ENCODE measurements around the gene EDN2.
A peak's percentile ranks its signal among the peaks of the same experiment; 100 is the strongest.

The EDN2 gene

DNA sequence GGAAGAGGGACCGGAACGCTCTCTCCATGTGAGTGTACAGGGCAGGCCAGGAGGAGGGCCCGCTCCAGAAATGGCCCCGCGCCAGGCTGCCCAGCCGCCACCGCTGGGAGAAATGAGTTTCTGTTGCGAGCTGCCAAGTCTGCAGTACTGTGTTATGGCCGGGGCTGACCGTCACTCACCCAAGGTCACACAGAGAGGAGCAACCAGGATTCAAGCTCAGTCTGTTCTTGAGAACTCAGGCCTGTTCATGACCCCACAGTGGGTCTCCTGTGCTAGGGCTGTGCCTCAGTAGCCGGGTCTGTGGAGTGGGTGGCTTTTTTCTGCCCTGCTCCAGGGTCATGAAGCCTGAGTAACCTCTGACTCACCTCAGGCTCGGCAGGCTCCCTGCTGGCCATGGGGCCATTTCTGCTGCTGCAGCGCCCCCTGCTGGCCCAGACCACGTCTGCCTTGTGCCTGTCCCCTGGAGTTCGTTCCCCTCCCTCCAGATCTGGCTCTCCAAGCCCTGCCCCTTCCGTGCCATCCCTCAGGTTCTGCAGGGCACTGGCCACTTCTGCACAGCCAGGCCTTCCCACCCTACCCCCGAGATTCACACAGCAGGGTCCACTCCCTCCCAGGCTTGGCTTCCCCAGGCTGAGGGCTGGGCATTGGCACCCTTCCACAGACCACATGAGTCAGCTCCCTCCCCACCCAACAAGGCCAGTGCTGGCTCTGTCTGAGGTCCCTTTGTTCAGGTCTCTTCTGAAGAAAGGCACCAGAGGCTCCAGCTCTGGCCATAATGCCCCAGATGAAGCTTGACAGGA lies 51.8 kb downstream of the EDN2 start:
- H3K36me3 ChIP-seq (ENCODE audit: control insufficient read depth in 1 of 2, insufficient read depth in 2 of 2, low read depth in 1 of 2, low read length in 2 of 2), result no peaks in the 10 kb centered on the region
- peaks cover 43 to 65% of the 10 kb centered on the region in 2 experiments for H3K27me3 ChIP-seq (ENCODE audit: control insufficient read depth in 1 of 2, insufficient read depth in 1 of 2, low read length in 2 of 2)
- H2BK12ac ChIP-seq (ENCODE audit: low read length in 2 of 2), result peak overlapping the region in 1 of 2 experiments; percentile 84
- H3K4ac ChIP-seq (ENCODE audit: low read depth in 1 of 2, low read length in 2 of 2), result peak overlapping the region; percentile 22 to 35
- 50% methylated on average over 17 of the region's 17 CpGs for WGBS
- peak overlapping the region in 1 of 2 experiments; percentile 91 for H3K14ac ChIP-seq (ENCODE audit: low read length in 2 of 2)
- no peak overlapping the region for H2AK5ac ChIP-seq (ENCODE audit: low read length, severe bottlenecking)
- no peaks in the 10 kb centered on the region for H3K9me3 ChIP-seq (ENCODE audit: control insufficient read depth, low read length)
- H3K9ac ChIP-seq (ENCODE audit: low read length), result no peak overlapping the region
- H4K91ac ChIP-seq (ENCODE audit: low read length), result peak overlapping the region; percentile 41
- H3K4me1 ChIP-seq (ENCODE audit: control insufficient read depth, insufficient read depth, low read depth, low read length), result peaks cover 29% of the 10 kb centered on the region
- H3K18ac ChIP-seq (ENCODE audit: low read depth in 1 of 2, low read length in 2 of 2), result peak overlapping the region; percentile 57 to 90
- H3K27ac ChIP-seq (ENCODE audit: low read length, poor library complexity, severe bottlenecking), result no peak overlapping the region
- H3K23ac ChIP-seq (ENCODE audit: low read length in 2 of 2), result peak overlapping the region in 1 of 2 experiments; percentile 65
- no peak overlapping the region for H3K4me2 ChIP-seq (ENCODE audit: low read length, poor library complexity, severe bottlenecking)
- H2BK5ac ChIP-seq (ENCODE audit: low read depth, low read length, poor library complexity, severe bottlenecking), result no peak overlapping the region
- peak overlapping the region; percentile 40 for H2BK120ac ChIP-seq (ENCODE audit: low read depth, low read length)
- DNase-seq, result peak; percentile 81
- H3K4me3 ChIP-seq (ENCODE audit: insufficient read depth in 1 of 2, low read depth in 1 of 2, low read length in 2 of 2), result peak overlapping the region in 1 of 2 experiments; percentile 9
- H2BK15ac ChIP-seq (ENCODE audit: low read depth, poor library complexity, severe bottlenecking), result no peak overlapping the region
- no peaks in the 10 kb centered on the region for H3K79me1 ChIP-seq (replicated peaks; ENCODE audit: low read length, poor library complexity, severe bottlenecking)
- peak overlapping the region; percentile 76 for H4K8ac ChIP-seq (ENCODE audit: low read length)
- H2AFZ ChIP-seq (ENCODE audit: low read depth, low read length), result no peak overlapping the region

DNA sequence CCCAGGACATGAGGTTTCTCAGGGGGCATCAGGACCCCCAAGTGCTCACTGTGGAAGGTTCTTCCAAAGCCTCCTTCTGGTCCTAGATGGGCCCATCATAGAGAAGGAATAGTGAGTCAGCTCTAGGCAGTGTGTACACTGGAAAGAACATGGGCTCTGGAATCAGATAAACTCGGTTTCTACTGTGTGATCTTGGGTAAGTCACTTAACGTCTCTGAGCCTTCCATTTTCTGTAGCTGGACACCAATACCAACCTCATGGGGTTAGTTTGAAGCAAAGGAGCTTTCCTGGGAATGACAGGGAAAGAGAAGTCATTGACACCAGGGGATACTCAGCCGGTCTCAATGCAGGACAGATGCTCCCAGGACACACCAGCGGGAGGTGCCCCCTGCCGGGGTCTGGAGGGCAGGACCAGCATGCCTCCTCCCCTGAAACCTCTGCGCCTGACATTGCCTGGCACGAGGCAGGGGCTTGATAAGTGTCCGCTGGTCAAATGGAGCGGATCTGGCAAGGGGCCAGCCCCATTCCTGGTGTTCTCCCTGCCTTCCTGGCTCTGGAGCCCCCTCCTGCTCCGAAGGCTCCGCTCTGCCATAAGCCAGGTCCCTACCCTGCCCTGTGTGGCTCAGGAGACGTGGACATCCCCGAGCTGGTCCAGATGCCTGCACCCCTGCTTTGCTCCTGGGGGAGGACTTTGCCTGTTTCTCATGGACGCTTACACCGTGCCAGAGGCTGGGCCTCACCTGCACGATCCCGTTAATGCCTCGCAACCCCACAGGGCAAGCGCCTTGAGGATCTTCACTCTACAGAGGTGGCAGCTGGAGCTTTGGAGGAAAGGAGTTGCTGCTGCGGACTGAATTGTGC lies 52.8 kb downstream of the EDN2 start:
- Histone ChIP-seq H3K9ac (ENCODE audit: low read length) (no peak overlapping the region), H3K79me1 (replicated peaks; ENCODE audit: low read length, poor library complexity, severe bottlenecking) (no peaks in the 10 kb centered on the region), H3K4me2 (ENCODE audit: low read length, poor library complexity, severe bottlenecking) (no peak overlapping the region), H2BK15ac (ENCODE audit: low read depth, poor library complexity, severe bottlenecking) (no peak overlapping the region), H4K91ac (ENCODE audit: low read length) (peak overlapping the region; percentile 34), H3K9me3 (ENCODE audit: control insufficient read depth, low read length) (no peaks in the 10 kb centered on the region), H3K14ac (ENCODE audit: low read length in 2 of 2) (peak overlapping the region in 1 of 2 experiments; percentile 91), H2AK5ac (ENCODE audit: low read length, severe bottlenecking) (no peak overlapping the region), H2BK12ac (ENCODE audit: low read length in 2 of 2) (peak overlapping the region in 1 of 2 experiments; percentile 12), H3K4me3 (ENCODE audit: insufficient read depth in 1 of 2, low read depth in 1 of 2, low read length in 2 of 2) (no peak overlapping the region), H4K8ac (ENCODE audit: low read length) (no peak overlapping the region), H2BK5ac (ENCODE audit: low read depth, low read length, poor library complexity, severe bottlenecking) (no peak overlapping the region), H3K4ac (ENCODE audit: low read depth in 1 of 2, low read length in 2 of 2) (no peak overlapping the region), H3K4me1 (ENCODE audit: control insufficient read depth, insufficient read depth, low read depth, low read length) (peaks cover 34% of the 10 kb centered on the region), H2BK120ac (ENCODE audit: low read depth, low read length) (no peak overlapping the region), H3K18ac (ENCODE audit: low read depth in 1 of 2, low read length in 2 of 2) (peak overlapping the region in 1 of 2 experiments; percentile 53), H2AFZ (ENCODE audit: low read depth, low read length) (no peak overlapping the region), H3K23ac (ENCODE audit: low read length in 2 of 2) (no peak overlapping the region), H3K27me3 (ENCODE audit: control insufficient read depth in 1 of 2, insufficient read depth in 1 of 2, low read length in 2 of 2) (peaks cover 41 to 68% of the 10 kb centered on the region in 2 experiments), H3K27ac (ENCODE audit: low read length, poor library complexity, severe bottlenecking) (no peak overlapping the region), H3K36me3 (ENCODE audit: control insufficient read depth in 1 of 2, insufficient read depth in 2 of 2, low read depth in 1 of 2, low read length in 2 of 2) (no peaks in the 10 kb centered on the region)
- WGBS, result 92% methylated on average over 19 of the region's 20 CpGs
- DNase-seq, result no peak

DNA sequence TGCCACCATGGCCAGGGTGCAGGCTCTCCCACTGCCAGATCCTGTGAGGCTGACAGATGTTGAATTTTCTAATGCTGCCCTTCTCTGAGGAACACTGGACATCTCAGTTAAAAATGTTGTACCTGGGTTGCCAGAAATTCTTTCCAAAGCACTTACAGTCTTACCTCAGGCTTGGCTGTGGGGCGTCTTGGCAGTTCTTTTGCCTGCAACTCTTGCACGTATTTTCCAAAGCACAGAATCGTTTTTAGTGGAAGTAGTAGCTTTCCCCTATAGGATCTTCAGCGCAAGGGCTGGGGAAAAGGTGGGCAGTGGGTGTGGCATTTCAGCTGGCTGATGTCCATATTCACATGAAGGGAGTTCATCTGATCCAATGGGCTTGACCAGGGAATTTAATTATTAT lies 53.9 kb downstream of the EDN2 start:
- Histone ChIP-seq H3K27me3 (ENCODE audit: control insufficient read depth in 1 of 2, insufficient read depth in 1 of 2, low read length in 2 of 2) (peaks cover 34 to 61% of the 10 kb centered on the region in 2 experiments), H4K8ac (ENCODE audit: low read length) (no peak overlapping the region), H2BK12ac (ENCODE audit: low read length in 2 of 2) (no peak overlapping the region), H2BK5ac (ENCODE audit: low read depth, low read length, poor library complexity, severe bottlenecking) (no peak overlapping the region), H3K18ac (ENCODE audit: low read depth in 1 of 2, low read length in 2 of 2) (no peak overlapping the region), H3K9me3 (ENCODE audit: control insufficient read depth, low read length) (no peaks in the 10 kb centered on the region), H3K4me2 (ENCODE audit: low read length, poor library complexity, severe bottlenecking) (no peak overlapping the region), H2BK15ac (ENCODE audit: low read depth, poor library complexity, severe bottlenecking) (no peak overlapping the region), H3K4ac (ENCODE audit: low read depth in 1 of 2, low read length in 2 of 2) (no peak overlapping the region), H2AK5ac (ENCODE audit: low read length, severe bottlenecking) (no peak overlapping the region), H3K9ac (ENCODE audit: low read length) (no peak overlapping the region), H4K91ac (ENCODE audit: low read length) (no peak overlapping the region), H3K14ac (ENCODE audit: low read length in 2 of 2) (no peak overlapping the region), H3K4me1 (ENCODE audit: control insufficient read depth, insufficient read depth, low read depth, low read length) (peaks cover 28% of the 10 kb centered on the region), H3K4me3 (ENCODE audit: insufficient read depth in 1 of 2, low read depth in 1 of 2, low read length in 2 of 2) (no peak overlapping the region), H3K36me3 (ENCODE audit: control insufficient read depth in 1 of 2, insufficient read depth in 2 of 2, low read depth in 1 of 2, low read length in 2 of 2) (no peaks in the 10 kb centered on the region), H3K79me1 (replicated peaks; ENCODE audit: low read length, poor library complexity, severe bottlenecking) (no peaks in the 10 kb centered on the region), H3K27ac (ENCODE audit: low read length, poor library complexity, severe bottlenecking) (no peak overlapping the region), H2AFZ (ENCODE audit: low read depth, low read length) (no peak overlapping the region), H2BK120ac (ENCODE audit: low read depth, low read length) (no peak overlapping the region), H3K23ac (ENCODE audit: low read length in 2 of 2) (no peak overlapping the region)
- 87% methylated on average over 4 of the region's 4 CpGs for WGBS
- DNase-seq, result no peak

DNA sequence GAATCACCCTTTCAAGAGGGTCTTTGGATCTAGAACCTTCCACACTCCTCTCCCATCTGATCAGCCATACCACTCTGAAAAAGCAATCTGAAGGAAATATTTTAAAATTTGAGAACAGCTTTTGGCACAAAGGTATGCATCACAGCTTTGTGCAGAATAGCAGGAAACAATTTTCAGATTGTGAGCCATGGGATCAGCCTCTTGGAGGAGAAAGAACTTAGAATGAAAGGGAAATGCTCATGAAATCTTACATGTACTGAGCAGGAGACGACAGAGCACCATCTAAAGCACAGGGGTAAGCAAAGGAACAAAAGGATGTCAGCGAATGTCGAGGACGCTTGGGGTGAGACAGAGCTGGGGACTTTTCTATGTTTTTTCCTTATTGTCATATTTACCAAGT lies 54.4 kb downstream of the EDN2 start:
- Histone ChIP-seq H2BK12ac (ENCODE audit: low read length in 2 of 2) (no peak overlapping the region), H3K4me1 (ENCODE audit: control insufficient read depth, insufficient read depth, low read depth, low read length) (peaks cover 25% of the 10 kb centered on the region), H3K18ac (ENCODE audit: low read depth in 1 of 2, low read length in 2 of 2) (no peak overlapping the region), H3K14ac (ENCODE audit: low read length in 2 of 2) (no peak overlapping the region), H3K23ac (ENCODE audit: low read length in 2 of 2) (no peak overlapping the region), H3K27me3 (ENCODE audit: control insufficient read depth in 1 of 2, insufficient read depth in 1 of 2, low read length in 2 of 2) (peaks cover 29 to 55% of the 10 kb centered on the region in 2 experiments), H2BK5ac (ENCODE audit: low read depth, low read length, poor library complexity, severe bottlenecking) (no peak overlapping the region), H4K8ac (ENCODE audit: low read length) (no peak overlapping the region), H2BK15ac (ENCODE audit: low read depth, poor library complexity, severe bottlenecking) (no peak overlapping the region), H2BK120ac (ENCODE audit: low read depth, low read length) (no peak overlapping the region), H3K9ac (ENCODE audit: low read length) (no peak overlapping the region), H3K4me2 (ENCODE audit: low read length, poor library complexity, severe bottlenecking) (no peak overlapping the region), H2AFZ (ENCODE audit: low read depth, low read length) (no peak overlapping the region), H4K91ac (ENCODE audit: low read length) (no peak overlapping the region), H3K4me3 (ENCODE audit: insufficient read depth in 1 of 2, low read depth in 1 of 2, low read length in 2 of 2) (no peak overlapping the region), H3K79me1 (replicated peaks; ENCODE audit: low read length, poor library complexity, severe bottlenecking) (no peaks in the 10 kb centered on the region), H3K4ac (ENCODE audit: low read depth in 1 of 2, low read length in 2 of 2) (no peak overlapping the region), H3K27ac (ENCODE audit: low read length, poor library complexity, severe bottlenecking) (no peak overlapping the region), H3K9me3 (ENCODE audit: control insufficient read depth, low read length) (no peaks in the 10 kb centered on the region), H3K36me3 (ENCODE audit: control insufficient read depth in 1 of 2, insufficient read depth in 2 of 2, low read depth in 1 of 2, low read length in 2 of 2) (no peaks in the 10 kb centered on the region), H2AK5ac (ENCODE audit: low read length, severe bottlenecking) (no peak overlapping the region)
- WGBS, result 90% methylated on average over 1 of the region's 4 CpGs
- no peak for DNase-seq

Data from mesenchymal stem cell (in vitro differentiated cells and primary cell).